Measurements from ENCODE around the gene GNAL. TPM values are rescaled to one million over a fixed set of nuclear protein-coding genes. Genes with fewer than 3 reads are reported as not detected.

The GNAL gene
- total and polyA plus RNA-seq, 10 donors: 0.74 to 5.7 (median 3.0) TPM

- DNase-seq: no peak
- Histone ChIP-seq H3K4me3 (no peak overlapping the region), H3K27ac (no peak overlapping the region), H3K27me3 (replicated peaks in 1 of 7) (peaks cover 0 to 45% (median 0%) of the 10 kb centered on the region in 7 donors), H3K36me3 (no peaks in the 10 kb centered on the region), H3K9me3 (no peaks in the 10 kb centered on the region), H3K4me1 (no peaks in the 10 kb centered on the region)
- intact Hi-C loops (cut with DNase I; ENCODE audit: low total_unique reads): no loop called here
- TF ChIP-seq CTCF (IDR thresholded peaks at IDR 0.05 in 8 of 11, conservative IDR thresholded peaks at IDR 0.05 in 3 of 11) (no peak), POLR2A (IDR thresholded peaks at IDR 0.05) (no peak), POLR2AphosphoS5 (IDR thresholded peaks at IDR 0.05) (no peak)
- WGBS, 5 donors: 91 to 93% (median 92%) methylated on average over 8 of the region's 8 CpGs
These were observed 16.9 kb upstream of the GNAL start for GRCh38 chr18:11672198-11672597.

- DNase-seq: no peak
- H3K9me3 ChIP-seq: no peaks in the 10 kb centered on the region
- WGBS, 5 donors: 57 to 77% (median 67%) methylated on average over 8 of the region's 8 CpGs
- no peak overlapping the region for H3K4me3 ChIP-seq
- intact Hi-C loops (cut with DNase I; ENCODE audit: low total_unique reads): no loop called here
- no peaks in the 10 kb centered on the region for H3K4me1 ChIP-seq
- H3K27ac ChIP-seq: no peak overlapping the region
- H3K36me3 ChIP-seq: no peaks in the 10 kb centered on the region
- H3K27me3 ChIP-seq (replicated peaks in 1 of 7): peaks cover 0 to 48% (median 0%) of the 10 kb centered on the region in 7 donors
- TF ChIP-seq POLR2A (IDR thresholded peaks at IDR 0.05) (no peak), CTCF (IDR thresholded peaks at IDR 0.05 in 8 of 11, conservative IDR thresholded peaks at IDR 0.05 in 3 of 11) (no peak), POLR2AphosphoS5 (IDR thresholded peaks at IDR 0.05) (no peak)
These were observed 16.1 kb upstream of the GNAL start for GRCh38 chr18:11672846-11673454.

- Histone ChIP-seq H3K36me3 (no peaks in the 10 kb centered on the region), H3K4me3 (no peak overlapping the region), H3K4me1 (no peaks in the 10 kb centered on the region), H3K9me3 (no peaks in the 10 kb centered on the region), H3K27ac (no peak overlapping the region), H3K27me3 (replicated peaks in 1 of 7) (peaks cover 0 to 54% (median 0%) of the 10 kb centered on the region in 7 donors)
- TF ChIP-seq POLR2A (IDR thresholded peaks at IDR 0.05) (no peak), POLR2AphosphoS5 (IDR thresholded peaks at IDR 0.05) (no peak), CTCF (IDR thresholded peaks at IDR 0.05 in 8 of 11, conservative IDR thresholded peaks at IDR 0.05 in 3 of 11) (no peak)
- no peak for DNase-seq
- intact Hi-C loops (cut with DNase I; ENCODE audit: low total_unique reads): no loop called here
- 64 to 79% (median 67%) methylated on average over 9 of the region's 9 CpGs for WGBS, 5 donors
These were observed 15.5 kb upstream of the GNAL start for GRCh38 chr18:11673560-11673959.

DNA sequence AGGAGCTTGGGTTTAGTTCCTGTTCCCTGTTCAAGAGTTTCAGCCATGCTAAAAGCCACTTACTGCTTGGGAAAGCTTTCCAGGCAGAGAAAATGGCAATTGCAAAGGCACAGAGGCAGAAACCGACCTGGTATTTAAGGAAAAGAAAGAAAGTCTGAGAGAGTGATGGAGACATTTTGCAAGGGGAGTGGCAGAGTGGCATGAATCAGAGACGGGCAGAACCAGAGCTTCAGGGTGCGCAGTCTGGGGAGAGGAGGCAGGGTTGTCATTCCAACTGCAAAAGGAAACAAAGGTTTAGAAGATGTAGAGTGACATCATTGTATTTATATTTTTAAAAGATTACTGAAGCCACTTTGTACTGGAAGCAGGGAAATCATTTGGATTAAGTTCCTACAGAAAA is 14.9 kb upstream of the GNAL start:
- TF ChIP-seq CTCF (IDR thresholded peaks at IDR 0.05 in 8 of 11, conservative IDR thresholded peaks at IDR 0.05 in 3 of 11) (no peak), POLR2A (IDR thresholded peaks at IDR 0.05) (no peak), POLR2AphosphoS5 (IDR thresholded peaks at IDR 0.05) (no peak)
- H3K4me3 ChIP-seq: no peak overlapping the region
- H3K4me1 ChIP-seq: no peaks in the 10 kb centered on the region
- H3K27ac ChIP-seq: no peak overlapping the region
- intact Hi-C loops (cut with DNase I; ENCODE audit: low total_unique reads): no loop called here
- WGBS, 5 donors: 76 to 86% (median 82%) methylated on average over 3 of the region's 3 CpGs
- H3K36me3 ChIP-seq: no peaks in the 10 kb centered on the region
- no peak for DNase-seq
- H3K27me3 ChIP-seq (replicated peaks in 1 of 7): peaks cover 0 to 57% (median 0%) of the 10 kb centered on the region in 7 donors
- no peaks in the 10 kb centered on the region for H3K9me3 ChIP-seq

Data from spleen (tissue), 11 donors.